HepG2 (cell line): ENCODE measurements around the gene C1orf116. TPM values are rescaled to one million over a fixed set of nuclear protein-coding genes. Genes with fewer than 3 reads are reported as not detected.
A peak's percentile ranks its signal among the peaks of the same experiment; 100 is the strongest.

Experiments used
- ARNT2 ChIP-seq: sonication (generic); formaldehyde crosslinking; IDR thresholded peaks from 2 replicates; pipeline ENCODE4 v1.8.0; 2022; ENCODE audit warnings: mild to moderate bottlenecking, low read depth, missing genetic modification reagents, moderate library complexity
- ATF5 ChIP-seq: sonication (generic); formaldehyde crosslinking; IDR thresholded peaks from 2 replicates; pipeline ENCODE4 v1.4.0; 2020; ENCODE audit warnings: mild to moderate bottlenecking, low read depth, missing genetic modification reagents
- CBX5 ChIP-seq: sonication (generic); formaldehyde crosslinking; IDR thresholded peaks from 2 replicates; pipeline ENCODE4 v1.4.0; 2020; ENCODE audit warnings: missing genetic modification reagents, borderline replicate concordance
- GFI1 ChIP-seq: sonication (generic); formaldehyde crosslinking; IDR thresholded peaks from 2 replicates; pipeline ENCODE4 v1.5.0; 2020; ENCODE audit warnings: missing genetic modification reagents, mild to moderate bottlenecking, borderline replicate concordance
- HOXD1 ChIP-seq: sonication (generic); formaldehyde crosslinking; IDR thresholded peaks from 2 replicates; pipeline ENCODE4 v1.5.0; 2020; ENCODE audit warnings: missing genetic modification reagents
- NONO ChIP-seq, 2 experiments: fragments of 450-650 bp in 1 of 2; sonication (generic) in 1 of 2; formaldehyde crosslinking in 1 of 2; IDR thresholded peaks in 1 of 2; conservative IDR thresholded peaks in 1 of 2; 2 replicates each; pipeline versions ENCODE4 v1.6.1 to v1.8.0; 2017 to 2022; ENCODE audit warnings: mild to moderate bottlenecking in 1 of 2, missing genetic modification reagents in 1 of 2, moderate library complexity in 1 of 2
- NR1H2 ChIP-seq: sonication (generic); formaldehyde crosslinking; IDR thresholded peaks from 2 replicates; pipeline ENCODE4 v1.8.1; 2022; ENCODE audit warnings: low read depth, missing genetic modification reagents, borderline replicate concordance
- RFX3 ChIP-seq: IDR thresholded peaks from 2 replicates; pipeline ENCODE4 v1.6.1; 2016; ENCODE audit warnings: missing biosample characterization, missing genetic modification reagents
- SAFB2 ChIP-seq: sonication (generic); formaldehyde crosslinking; IDR thresholded peaks from 2 replicates; pipeline ENCODE4 v1.5.1; 2020; ENCODE audit warnings: missing genetic modification reagents, low read depth, mild to moderate bottlenecking, borderline replicate concordance
- SNRNP70 ChIP-seq: fragments of 200-400 bp; formaldehyde crosslinking; IDR thresholded peaks from 2 replicates; pipeline ENCODE4 v1.6.1; 2017; ENCODE audit warnings: mild to moderate bottlenecking, low read depth, low read length, moderate library complexity
- SP2 ChIP-seq: sonication (generic); formaldehyde crosslinking; IDR thresholded peaks from 2 replicates; pipeline ENCODE4 v1.5.1; 2020; ENCODE audit warnings: mild to moderate bottlenecking, missing genetic modification reagents
- THRA ChIP-seq: sonication (generic); formaldehyde crosslinking; IDR thresholded peaks from 2 replicates; pipeline ENCODE4 v1.4.0; 2020; ENCODE audit warnings: missing genetic modification reagents, borderline replicate concordance
- ZMYM2 ChIP-seq: sonication (generic); formaldehyde crosslinking; IDR thresholded peaks from 2 replicates; pipeline ENCODE4 v1.8.0; 2022; ENCODE audit warnings: mild to moderate bottlenecking, missing genetic modification reagents
- ZNF17 ChIP-seq: sonication (generic); formaldehyde crosslinking; IDR thresholded peaks from 2 replicates; pipeline ENCODE4 v1.5.0; 2020; ENCODE audit warnings: mild to moderate bottlenecking, missing genetic modification reagents
- ZNF432 ChIP-seq: sonication (generic); formaldehyde crosslinking; IDR thresholded peaks from 2 replicates; pipeline ENCODE4 v1.5.0; 2020; ENCODE audit warnings: missing genetic modification reagents, mild to moderate bottlenecking, borderline replicate concordance
- ZNF558 ChIP-seq: sonication (generic); formaldehyde crosslinking; IDR thresholded peaks from 2 replicates; pipeline ENCODE4 v1.9.0; 2022; ENCODE audit warnings: mild to moderate bottlenecking, missing genetic modification reagents, borderline replicate concordance
- ZNF570 ChIP-seq: sonication (generic); formaldehyde crosslinking; IDR thresholded peaks from 2 replicates; pipeline ENCODE4 v1.4.0; 2020; ENCODE audit warnings: mild to moderate bottlenecking, missing genetic modification reagents, borderline replicate concordance
- ZNF775 ChIP-seq: sonication (generic); formaldehyde crosslinking; IDR thresholded peaks from 2 replicates; pipeline ENCODE4 v1.4.0; 2020; ENCODE audit warnings: missing genetic modification reagents, mild to moderate bottlenecking, moderate library complexity, borderline replicate concordance
- polyA plus RNA-seq, 8 experiments: library from polyadenylated mRNA; depleted of rRNA in 3 of 8; stranded (reverse) in 7 of 8; unstranded in 1 of 8; fragments of >200 nt; fragmentation: Illumina TruSeq in 4 of 8; extraction: Trizol in 4 of 8; gene quantifications; 2 replicates each; pipeline versions ENCODE4 v1.2.1 to v1.2.3, GENCODE V29; 2011 to 2016; ENCODE audit warnings: low read depth in 4 of 8, missing spikeins in 1 of 8, mixed read lengths in 1 of 8; ENCODE audit not compliant: insufficient read depth in 1 of 8
- total RNA-seq, 5 experiments: library from RNA; depleted of rRNA; stranded (reverse); fragments of >200 nt; fragmentation: Illumina TruSeq; extraction: Trizol; gene quantifications; 2 replicates each; pipeline ENCODE4 v1.2.3, GENCODE V29; 2016; ENCODE audit warnings: low read depth in 1 of 5
- TF ChIP-seq, protein P1 (sequence below): sonication (generic); formaldehyde crosslinking; IDR thresholded peaks from 2 replicates; pipeline ENCODE4 v1.5.1; 2020; ENCODE audit warnings: mild to moderate bottlenecking, moderate library complexity, missing genetic modification reagents
- TF ChIP-seq, protein P2 (sequence below), 2 experiments: sonication (generic) in 1 of 2; formaldehyde crosslinking in 1 of 2; IDR thresholded peaks; 2 replicates each; pipeline versions ENCODE4 v1.4.0 to v1.6.1; 2016 to 2020; ENCODE audit warnings: borderline replicate concordance in 1 of 2, low read depth in 1 of 2, mild to moderate bottlenecking in 1 of 2, missing genetic modification reagents in 1 of 2

Gene C1orf116
- total and polyA plus RNA-seq, 2 of the 13 experiments (the other 11 are each of a cell fraction or from before 2014, with no cell fraction given), result 0.51 to 0.95 TPM

- TF ChIP-seq GFI1 (CRISPR knock-in tag) (no peak), RFX3 (no peak), ZNF558 (CRISPR knock-in tag) (peak; percentile 61; the same call in 1 of the 2 replicates), SNRNP70 (no peak), THRA (CRISPR knock-in tag) (0 out of 2 replicates have a peak, but pooled peaks have one; percentile 14), CBX5 (CRISPR knock-in tag) (no peak), NR1H2 (CRISPR knock-in tag) (no peak), ATF5 (CRISPR knock-in tag) (no peak), SAFB2 (CRISPR knock-in tag) (peak; percentile 74; the same call in 1 of the 2 replicates), ZNF17 (CRISPR knock-in tag) (no peak), ZMYM2 (no peak), ZNF432 (no peak), ARNT2 (CRISPR knock-in tag) (peak; percentile 80; the same call in 1 of the 2 replicates), NONO (IDR thresholded peaks at IDR 0.05) (no peak), NONO (CRISPR knock-in tag; conservative IDR thresholded peaks at IDR 0.05) (peak; percentile 49; the same call in 1 of the 2 replicates), ZNF775 (CRISPR knock-in tag) (no peak; the same call in 1 of the 2 replicates), HOXD1 (no peak), ZNF570 (no peak), SP2 (CRISPR knock-in tag) (peak; percentile 32; the same call in 1 of the 2 replicates)
- TF ChIP-seq, protein P1, sequence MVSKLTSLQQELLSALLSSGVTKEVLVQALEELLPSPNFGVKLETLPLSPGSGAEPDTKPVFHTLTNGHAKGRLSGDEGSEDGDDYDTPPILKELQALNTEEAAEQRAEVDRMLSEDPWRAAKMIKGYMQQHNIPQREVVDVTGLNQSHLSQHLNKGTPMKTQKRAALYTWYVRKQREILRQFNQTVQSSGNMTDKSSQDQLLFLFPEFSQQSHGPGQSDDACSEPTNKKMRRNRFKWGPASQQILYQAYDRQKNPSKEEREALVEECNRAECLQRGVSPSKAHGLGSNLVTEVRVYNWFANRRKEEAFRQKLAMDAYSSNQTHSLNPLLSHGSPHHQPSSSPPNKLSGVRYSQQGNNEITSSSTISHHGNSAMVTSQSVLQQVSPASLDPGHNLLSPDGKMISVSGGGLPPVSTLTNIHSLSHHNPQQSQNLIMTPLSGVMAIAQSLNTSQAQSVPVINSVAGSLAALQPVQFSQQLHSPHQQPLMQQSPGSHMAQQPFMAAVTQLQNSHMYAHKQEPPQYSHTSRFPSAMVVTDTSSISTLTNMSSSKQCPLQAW (CRISPR knock-in tag), result peak; percentile 57; the same call in 1 of the 2 replicates
- TF ChIP-seq, protein P2, sequence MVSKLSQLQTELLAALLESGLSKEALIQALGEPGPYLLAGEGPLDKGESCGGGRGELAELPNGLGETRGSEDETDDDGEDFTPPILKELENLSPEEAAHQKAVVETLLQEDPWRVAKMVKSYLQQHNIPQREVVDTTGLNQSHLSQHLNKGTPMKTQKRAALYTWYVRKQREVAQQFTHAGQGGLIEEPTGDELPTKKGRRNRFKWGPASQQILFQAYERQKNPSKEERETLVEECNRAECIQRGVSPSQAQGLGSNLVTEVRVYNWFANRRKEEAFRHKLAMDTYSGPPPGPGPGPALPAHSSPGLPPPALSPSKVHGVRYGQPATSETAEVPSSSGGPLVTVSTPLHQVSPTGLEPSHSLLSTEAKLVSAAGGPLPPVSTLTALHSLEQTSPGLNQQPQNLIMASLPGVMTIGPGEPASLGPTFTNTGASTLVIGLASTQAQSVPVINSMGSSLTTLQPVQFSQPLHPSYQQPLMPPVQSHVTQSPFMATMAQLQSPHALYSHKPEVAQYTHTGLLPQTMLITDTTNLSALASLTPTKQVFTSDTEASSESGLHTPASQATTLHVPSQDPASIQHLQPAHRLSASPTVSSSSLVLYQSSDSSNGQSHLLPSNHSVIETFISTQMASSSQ (IDR thresholded peaks at IDR 0.05; ENCODE audit: low read depth), result no peak
- TF ChIP-seq, protein P2 (CRISPR knock-in tag; IDR thresholded peaks at IDR 0.05; ENCODE audit: borderline replicate concordance), result peak; percentile 46; the same call in 1 of the 2 replicates
These were observed 18.1 kb upstream of the C1orf116 start (continued) for GRCh38 chr1:207050480-207051190.
